GM12878 (cell line): Measurements from ENCODE around the gene RASSF8. TPM values are rescaled to one million over a fixed set of nuclear protein-coding genes. Genes with fewer than 3 reads are reported as not detected.

Experiments used
- ATAC-seq: fragments of 200-7000 bp; cut with Tn5 transposase; 3 replicates; pipeline ENCODE4 v1.9.1; 2020; ENCODE audit warnings: mild to moderate bottlenecking, moderate library complexity
- BruUV-seq: library from RNA; stranded (reverse); fragments of 400-500 nt; replicated peaks from 2 replicates; lab custom pipeline; 2021; lab: Mats Ljungman, UMichigan
- CTCF ChIA-PET: fragments of 300-600 bp; sonication (Branson Sonifier 250); formaldehyde crosslinking; extraction: SDS; loops from one replicate; lab custom pipeline; 2021; ENCODE audit warnings: inconsistent platforms; lab: Yijun Ruan, JAX
- POLR2A ChIA-PET: fragments of 350-600 bp; formaldehyde crosslinking; extraction: SDS; loops from one replicate; lab custom pipeline; 2021; ENCODE audit warnings: inconsistent platforms; lab: Charles Lee
- RAD21 ChIA-PET: fragments of 300-600 bp; sonication (Branson Sonifier 250); formaldehyde crosslinking; loops from one replicate; lab custom pipeline; 2023; ENCODE audit warnings: antibody characterized with exemption; ENCODE audit not compliant: unreplicated experiment; lab: Charles Lee
- SMC1A ChIA-PET: fragments of 300-600 bp; sonication (Branson Sonifier 250); formaldehyde crosslinking; loops from one replicate; lab custom pipeline; 2023; ENCODE audit not compliant: unreplicated experiment, uncharacterized antibody; lab: Charles Lee
- DNase-seq: peaks from one replicate; pipeline ENCODE4 v3.0.0-alpha.2; 2011; ENCODE audit warnings: low read depth, low spot score
- FAIRE-seq: peaks from 3 replicates; lab custom pipeline; 2011; peaks lifted over from hg19 to GRCh38; lab: Jason Lieb, UNC
- H2AFZ ChIP-seq: 2 replicates; pipeline ENCODE4 v1.6.0; 2011; ENCODE audit warnings: low read depth, low read length, control low read depth; ENCODE audit not compliant: control insufficient read depth
- H3K27ac ChIP-seq: 2 replicates; pipeline ENCODE4 v1.5.1; 2011; ENCODE audit warnings: control low read depth; ENCODE audit not compliant: control insufficient read depth, insufficient read depth
- H3K27me3 ChIP-seq, 2 experiments: replicated peaks in 1 of 2; 2 replicates each; pipeline versions ENCODE4 v1.6.0 to v1.6.1; 2011; ENCODE audit warnings: low read length in 1 of 2; ENCODE audit not compliant: control insufficient read depth in 2 of 2, insufficient read depth in 2 of 2
- H3K36me3 ChIP-seq, 2 experiments: 2 replicates each; pipeline ENCODE4 v1.5.1; 2011; ENCODE audit warnings: low read length in 1 of 2; ENCODE audit not compliant: control insufficient read depth in 2 of 2, insufficient read depth in 2 of 2
- H3K4me1 ChIP-seq: 2 replicates; pipeline ENCODE4 v1.6.1; 2011; ENCODE audit warnings: mild to moderate bottlenecking, low read length, moderate library complexity, mixed read lengths; ENCODE audit not compliant: control insufficient read depth, insufficient read depth
- H3K4me2 ChIP-seq: 2 replicates; pipeline ENCODE4 v1.6.0; 2011; ENCODE audit warnings: control low read depth; ENCODE audit not compliant: control insufficient read depth, insufficient read depth
- H3K4me3 ChIP-seq: fragments of 200-600 bp; sonication (generic); 2 replicates; pipeline ENCODE4 v1.5.1; 2016
- H3K79me2 ChIP-seq: 2 replicates; pipeline ENCODE4 v1.6.0; 2011; ENCODE audit warnings: low read length; ENCODE audit not compliant: control insufficient read depth, insufficient read depth
- H3K9ac ChIP-seq: 2 replicates; pipeline ENCODE4 v1.8.0; 2011; ENCODE audit warnings: low read length, control low read depth, mixed read lengths; ENCODE audit not compliant: control insufficient read depth, insufficient read depth
- H3K9me3 ChIP-seq: replicated peaks from 3 replicates; pipeline ENCODE4 v1.5.1; 2011; ENCODE audit warnings: mild to moderate bottlenecking, low read length; ENCODE audit not compliant: control insufficient read depth, insufficient read depth
- H4K20me1 ChIP-seq: 2 replicates; pipeline ENCODE4 v1.6.0; 2011; ENCODE audit not compliant: control insufficient read depth, insufficient read depth
- BMI1 ChIP-seq: fragments of 450-650 bp; IDR thresholded peaks from 2 replicates; pipeline ENCODE4 v1.6.1; 2016; ENCODE audit warnings: mild to moderate bottlenecking, moderate library complexity, borderline replicate concordance
- CREM ChIP-seq: IDR thresholded peaks from 2 replicates; pipeline ENCODE4 v1.6.1; 2014; ENCODE audit warnings: antibody characterized with exemption, low read depth
- ESRRA ChIP-seq: IDR thresholded peaks from 2 replicates; pipeline ENCODE4 v1.6.1; 2012; ENCODE audit warnings: mild to moderate bottlenecking, low read length, improper control_type of control experiment
- FOS ChIP-seq: IDR thresholded peaks from 3 replicates; pipeline ENCODE4 v1.6.1; 2011; ENCODE audit warnings: borderline replicate concordance; ENCODE audit not compliant: insufficient read length; ENCODE audit errors: extremely low read depth
- GABPA ChIP-seq: IDR thresholded peaks from 2 replicates; pipeline ENCODE4 v1.6.1; 2014; ENCODE audit warnings: antibody characterized with exemption, low read depth, mild to moderate bottlenecking, inconsistent platforms
- GATAD2B ChIP-seq: fragments of 450-650 bp; conservative IDR thresholded peaks from 2 replicates; pipeline ENCODE4 v1.6.1; 2017; ENCODE audit warnings: low read depth, mild to moderate bottlenecking, moderate library complexity
- HDGF ChIP-seq: fragments of 450-650 bp; IDR thresholded peaks from 2 replicates; pipeline ENCODE4 v1.6.1; 2016; ENCODE audit warnings: antibody characterized with exemption
- NR2C2 ChIP-seq: IDR thresholded peaks from 2 replicates; pipeline ENCODE4 v1.6.1; 2011; ENCODE audit warnings: borderline replicate concordance, low read depth; ENCODE audit not compliant: control insufficient read depth, insufficient read length
- NRF1 ChIP-seq: conservative IDR thresholded peaks from 2 replicates; pipeline ENCODE4 v1.6.1; 2011; ENCODE audit warnings: mild to moderate bottlenecking, low read depth, low read length, improper control_type of control experiment
- PKNOX1 ChIP-seq: fragments of 450-650 bp; IDR thresholded peaks from 2 replicates; pipeline ENCODE4 v1.6.1; 2016; ENCODE audit warnings: mild to moderate bottlenecking
- POLR2A ChIP-seq: IDR thresholded peaks from 2 replicates; pipeline ENCODE4 v1.6.1; 2011; ENCODE audit warnings: low read depth, mild to moderate bottlenecking, low read length
- SIN3A ChIP-seq: IDR thresholded peaks from 2 replicates; pipeline ENCODE4 v1.6.1; 2012; ENCODE audit warnings: low read depth, low read length, improper control_type of control experiment
- SMC3 ChIP-seq: IDR thresholded peaks from 2 replicates; pipeline ENCODE4 v1.6.1; 2011; ENCODE audit warnings: low read length, improper control_type of control experiment, borderline replicate concordance
- SPI1 ChIP-seq: IDR thresholded peaks from 2 replicates; pipeline ENCODE4 v1.6.1; 2011; ENCODE audit warnings: low read depth, mild to moderate bottlenecking, low read length, moderate library complexity, borderline replicate concordance; ENCODE audit not compliant: insufficient read depth
- SREBF2 ChIP-seq: IDR thresholded peaks from 2 replicates; pipeline ENCODE4 v1.6.1; 2012; ENCODE audit warnings: mild to moderate bottlenecking, low read length
- TCF12 ChIP-seq: IDR thresholded peaks from 2 replicates; pipeline ENCODE4 v1.6.1; 2011; ENCODE audit warnings: low read depth, mild to moderate bottlenecking, low read length
- ZNF687 ChIP-seq: fragments of 450-650 bp; IDR thresholded peaks from 2 replicates; pipeline ENCODE4 v1.6.1; 2017; ENCODE audit warnings: mild to moderate bottlenecking, moderate library complexity
- WGBS: methylation state at CpG from one replicate; pipeline ENCODE4 v1.1.6; 2016; ENCODE audit warnings: low lambda C conversion rate; ENCODE audit not compliant: insufficient replicate concordance, insufficient coverage; ENCODE audit errors: missing lambda C conversion rate; 5-methylcytosine and 5-hydroxymethylcytosine counted together
- in situ Hi-C: fragments of 300-500 bp; cut with MboI; formaldehyde crosslinking; loops from 9 replicates; pipeline ENCODE4 v1.14.3; 2018; ENCODE audit warnings: mixed read lengths
- intact Hi-C: fragments of 100-400 bp; cut with micrococcal nuclease; formaldehyde crosslinking; loops from one replicate; pipeline ENCODE4 v1.14.2; 2022; ENCODE audit not compliant: unreplicated experiment
- polyA plus RNA-seq, 11 experiments: library from polyadenylated mRNA; depleted of rRNA in 4 of 11; unstranded in 6 of 11; stranded (reverse) in 5 of 11; fragments of >200 nt; fragmentation: Nextera tagmentation in 4 of 11; fragmentation: Illumina TruSeq in 1 of 11; extraction: Ambion mirVana in 4 of 11; extraction: Trizol in 1 of 11; gene quantifications; 1 replicate in 1 of 11; 2 replicates in 10 of 11; pipeline versions ENCODE4 v1.2.1 to v1.2.3, GENCODE V29; 2011 to 2016; ENCODE audit warnings: inconsistent platforms in 2 of 11, missing spikeins in 2 of 11, low read depth in 1 of 11
- total RNA-seq, 4 experiments: library from RNA; depleted of rRNA in 3 of 4; stranded (reverse); fragments of >200 nt in 3 of 4; fragmentation: Illumina TruSeq in 1 of 4; extraction: Trizol in 1 of 4; gene quantifications; 2 replicates each; pipeline versions ENCODE4 v1.2.1 to v1.2.3, GENCODE V29; 2013 to 2021

The RASSF8 gene
- total and polyA plus RNA-seq, 10 of the 15 experiments (the other 5 are each of a cell fraction or from before 2014, with no cell fraction given): 0.06 to 0.18 (median 0.08) TPM; not detected in 6

DNA sequence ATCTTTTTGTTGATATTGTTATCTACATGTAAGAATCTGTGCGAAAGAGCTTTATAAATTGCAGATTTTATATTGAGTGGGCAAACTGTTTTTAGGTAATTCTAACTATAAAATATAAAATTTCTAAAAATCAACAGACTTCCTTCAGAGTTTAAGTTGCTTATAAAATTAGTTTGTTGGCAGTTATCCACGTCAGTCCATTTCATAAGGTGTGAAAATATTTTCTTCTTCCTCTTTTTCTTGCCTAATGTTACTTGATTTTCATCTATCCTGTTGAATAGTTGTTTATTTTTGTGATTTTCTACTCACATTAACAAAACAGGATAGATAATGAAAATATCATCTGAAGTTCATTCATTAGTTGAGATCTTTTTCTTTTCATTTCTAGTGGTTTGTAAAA is 58.0 kb downstream of the RASSF8 start:
- Histone ChIP-seq H3K4me2 (no peak overlapping the region), H3K27me3 (peaks cover 0 to 3% of the 10 kb centered on the region in 2 experiments; a peak in 2 of 4 replicates), H3K79me2 (no peaks in the 10 kb centered on the region), H4K20me1 (no peaks in the 10 kb centered on the region), H3K27ac (no peak overlapping the region), H2AFZ (no peak overlapping the region), H3K9me3 (no peaks in the 10 kb centered on the region), H3K36me3 (no peaks in the 10 kb centered on the region), H3K9ac (no peak overlapping the region), H3K4me1 (no peaks in the 10 kb centered on the region), H3K4me3 (no peak overlapping the region)
- TF ChIP-seq SIN3A: no peak
- TF ChIP-seq FOS: no peak
- no peak for TF ChIP-seq NRF1
- no peak for TF ChIP-seq CREM
- no peak for TF ChIP-seq SREBF2
- TF ChIP-seq GATAD2B: no peak
- TF ChIP-seq NR2C2: no peak
- no peak for TF ChIP-seq TCF12
- TF ChIP-seq PKNOX1: no peak
- TF ChIP-seq HDGF: no peak
- TF ChIP-seq SMC3: no peak
- TF ChIP-seq ZNF687: no peak
- no peak for TF ChIP-seq ESRRA
- TF ChIP-seq GABPA: no peak
- no peak for TF ChIP-seq BMI1
- no peak for TF ChIP-seq POLR2A
- TF ChIP-seq SPI1: no peak
- ChIA-PET POLR2A (no interaction called here), CTCF (interaction anchor here (0.8 to 2.9 kb wide), 6 partner anchors 8 to 586 kb away, joined by 3 to 16 read pairs (median 4); no protein-coding TSS in a partner anchor), RAD21 (interaction anchor here (1.1 to 1.4 kb wide), 2 partner anchors 461 to 629 kb away, joined by 3 read pairs; no protein-coding TSS in a partner anchor), SMC1A (interaction anchor here (0.8 to 2.2 kb wide), 3 partner anchors 22 to 582 kb away, joined by 3 to 9 read pairs (median 3); no protein-coding TSS in a partner anchor)
- 28% methylated on average over 2 of the region's 2 CpGs for WGBS
- ATAC-seq: no peak
- in situ Hi-C loops (no loop called here), intact Hi-C loops (loop anchor here (2.0 kb wide), 1 partner anchor 580 kb away; no protein-coding TSS in a partner anchor)
- no peak for FAIRE-seq
- BruUV-seq: no TSS peak
- DNase-seq: no peak
